Fibroblast of lung (primary cell): ENCODE results near the gene ZNRF1. TPM values are rescaled to one million over a fixed set of nuclear protein-coding genes. Genes with fewer than 3 reads are reported as not detected.

ENCODE experiments used
- DNase-seq, 2 donors: peaks; one replicate each; pipeline versions ENCODE4 v3.0.0 to v3.0.0-alpha.2; 2010; ENCODE audit warnings: low read depth in 2 of 2
- H2AFZ ChIP-seq: 2 replicates; pipeline ENCODE4 v1.5.1; 2012; ENCODE audit warnings: low read length, control low read depth, inconsistent platforms
- H3K27ac ChIP-seq: 2 replicates; pipeline ENCODE4 v1.5.1; 2011; ENCODE audit warnings: low read length, control low read depth; ENCODE audit not compliant: insufficient read depth
- H3K27me3 ChIP-seq: 2 replicates; pipeline ENCODE4 v1.5.1; 2011; ENCODE audit warnings: mild to moderate bottlenecking, low read length; ENCODE audit not compliant: control insufficient read depth, insufficient read depth
- H3K36me3 ChIP-seq: 2 replicates; pipeline ENCODE4 v1.5.1; 2011; ENCODE audit warnings: low read length; ENCODE audit not compliant: control insufficient read depth, insufficient read depth
- H3K4me1 ChIP-seq: 2 replicates; pipeline ENCODE4 v1.5.1; 2011; ENCODE audit warnings: low read length; ENCODE audit not compliant: control insufficient read depth, insufficient read depth; ENCODE audit errors: extremely low read depth
- H3K4me2 ChIP-seq: 2 replicates; pipeline ENCODE4 v1.5.1; 2011; ENCODE audit warnings: low read length, control low read depth; ENCODE audit not compliant: insufficient read depth; ENCODE audit errors: extremely low read depth
- H3K4me3 ChIP-seq, 4 experiments: fragments of 200-600 bp in 1 of 4; sonication (generic) in 1 of 4; replicated peaks in 1 of 4; 2 replicates each; pipeline ENCODE4 v1.5.1; 2011 to 2016; ENCODE audit warnings: low read length in 4 of 4, low read depth in 3 of 4, mild to moderate bottlenecking in 3 of 4, control low read depth in 2 of 4, inconsistent platforms in 1 of 4, mixed read lengths in 1 of 4; ENCODE audit not compliant: insufficient read depth in 1 of 4; ENCODE audit errors: control extremely low read depth in 1 of 4
- H3K79me2 ChIP-seq: 2 replicates; pipeline ENCODE4 v1.5.1; 2012; ENCODE audit warnings: mild to moderate bottlenecking, low read length, inconsistent platforms; ENCODE audit not compliant: control insufficient read depth, insufficient read depth
- H3K9ac ChIP-seq: 2 replicates; pipeline ENCODE4 v1.5.1; 2011; ENCODE audit warnings: mild to moderate bottlenecking, low read length, control low read depth; ENCODE audit not compliant: insufficient read depth
- H3K9me3 ChIP-seq: 2 replicates; pipeline ENCODE4 v1.5.1; 2012; ENCODE audit warnings: low read depth, low read length; ENCODE audit not compliant: control insufficient read depth, insufficient read depth
- H4K20me1 ChIP-seq: 2 replicates; pipeline ENCODE4 v1.5.1; 2011; ENCODE audit warnings: low read length; ENCODE audit not compliant: control insufficient read depth, insufficient read depth; ENCODE audit errors: extremely low read depth
- EZH2 ChIP-seq: IDR thresholded peaks from 2 replicates; pipeline ENCODE4 v1.5.1; 2012; ENCODE audit warnings: low read length, control low read depth, mild to moderate bottlenecking; ENCODE audit errors: missing control alignments
- polyA plus RNA-seq, 2 donors: library from polyadenylated mRNA; depleted of rRNA in 1 of 2; stranded (reverse) in 1 of 2; unstranded in 1 of 2; fragments of >200 nt; gene quantifications; 2 replicates each; pipeline ENCODE4 v1.2.1, GENCODE V29; 2011 to 2012; ENCODE audit warnings: missing spikeins in 1 of 2
- total RNA-seq: library from RNA; depleted of rRNA; stranded (reverse); fragments of >200 nt; gene quantifications from 2 replicates; pipeline ENCODE4 v1.2.1, GENCODE V29; 2014
- TF ChIP-seq, protein P1 (sequence below), 2 donors: IDR thresholded peaks in 1 of 2; conservative IDR thresholded peaks in 1 of 2; 1 replicate in 1 of 2; 2 replicates in 1 of 2; pipeline ENCODE4 v1.5.1; 2011 to 2012; ENCODE audit warnings: low read length in 2 of 2, control low read depth in 1 of 2, inconsistent platforms in 1 of 2, low read depth in 1 of 2, mild to moderate bottlenecking in 1 of 2

The ZNRF1 gene
- total and polyA plus RNA-seq, 2 donors (not counting 1 experiment from before 2014, with no cell fraction given) = 21.0 to 21.1 TPM

DNA sequence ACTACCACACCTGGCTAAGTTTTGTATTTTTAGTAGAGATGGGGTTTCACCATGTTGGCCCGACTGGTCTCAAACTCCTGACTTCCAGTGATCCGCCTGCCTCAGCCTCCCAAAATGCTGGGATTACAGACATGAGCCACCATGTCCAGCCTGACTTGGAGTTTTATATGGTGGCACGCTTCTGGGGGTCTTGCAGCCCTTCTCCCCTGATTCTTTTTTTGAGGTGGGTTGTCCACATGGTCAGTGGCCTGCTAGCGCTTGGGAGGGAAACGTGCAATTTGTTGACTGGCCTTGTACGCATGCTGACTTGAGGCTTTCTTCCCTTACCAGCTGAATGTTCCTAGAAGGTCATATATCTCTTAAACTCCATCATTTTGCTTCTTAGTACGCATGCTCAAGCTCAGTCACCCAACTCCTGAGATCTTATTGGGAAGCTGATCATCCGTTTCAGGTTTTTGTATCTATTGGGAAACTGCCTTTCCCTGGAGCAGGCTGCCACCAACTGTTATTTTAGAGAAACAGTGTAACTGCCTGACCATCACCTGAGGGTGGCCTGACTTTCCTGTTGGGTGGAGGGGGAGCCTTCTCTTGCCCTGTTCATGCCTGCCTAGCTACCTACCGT lies 131.4 kb downstream of the ZNRF1 start:
- H4K20me1 ChIP-seq = no peaks in the 10 kb centered on the region
- no peak overlapping the region for H3K4me3 ChIP-seq
- H3K79me2 ChIP-seq = no peaks in the 10 kb centered on the region
- H3K4me1 ChIP-seq = no peaks in the 10 kb centered on the region
- H3K9ac ChIP-seq = no peak overlapping the region
- no peak overlapping the region for H2AFZ ChIP-seq
- no peak overlapping the region for H3K4me2 ChIP-seq
- DNase-seq = no peak
- H3K27ac ChIP-seq = no peak overlapping the region
- H3K36me3 ChIP-seq = no peaks in the 10 kb centered on the region
- H3K27me3 ChIP-seq = no peaks in the 10 kb centered on the region
- H3K9me3 ChIP-seq = no peaks in the 10 kb centered on the region
- TF ChIP-seq, protein P1, sequence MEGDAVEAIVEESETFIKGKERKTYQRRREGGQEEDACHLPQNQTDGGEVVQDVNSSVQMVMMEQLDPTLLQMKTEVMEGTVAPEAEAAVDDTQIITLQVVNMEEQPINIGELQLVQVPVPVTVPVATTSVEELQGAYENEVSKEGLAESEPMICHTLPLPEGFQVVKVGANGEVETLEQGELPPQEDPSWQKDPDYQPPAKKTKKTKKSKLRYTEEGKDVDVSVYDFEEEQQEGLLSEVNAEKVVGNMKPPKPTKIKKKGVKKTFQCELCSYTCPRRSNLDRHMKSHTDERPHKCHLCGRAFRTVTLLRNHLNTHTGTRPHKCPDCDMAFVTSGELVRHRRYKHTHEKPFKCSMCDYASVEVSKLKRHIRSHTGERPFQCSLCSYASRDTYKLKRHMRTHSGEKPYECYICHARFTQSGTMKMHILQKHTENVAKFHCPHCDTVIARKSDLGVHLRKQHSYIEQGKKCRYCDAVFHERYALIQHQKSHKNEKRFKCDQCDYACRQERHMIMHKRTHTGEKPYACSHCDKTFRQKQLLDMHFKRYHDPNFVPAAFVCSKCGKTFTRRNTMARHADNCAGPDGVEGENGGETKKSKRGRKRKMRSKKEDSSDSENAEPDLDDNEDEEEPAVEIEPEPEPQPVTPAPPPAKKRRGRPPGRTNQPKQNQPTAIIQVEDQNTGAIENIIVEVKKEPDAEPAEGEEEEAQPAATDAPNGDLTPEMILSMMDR (conservative IDR thresholded peaks at IDR 0.05 in 1 of 2, IDR thresholded peaks at IDR 0.05 in 1 of 2; ENCODE audit: low read depth in 1 of 2, low read length in 2 of 2) = no peak
- no peak for TF ChIP-seq EZH2

DNA sequence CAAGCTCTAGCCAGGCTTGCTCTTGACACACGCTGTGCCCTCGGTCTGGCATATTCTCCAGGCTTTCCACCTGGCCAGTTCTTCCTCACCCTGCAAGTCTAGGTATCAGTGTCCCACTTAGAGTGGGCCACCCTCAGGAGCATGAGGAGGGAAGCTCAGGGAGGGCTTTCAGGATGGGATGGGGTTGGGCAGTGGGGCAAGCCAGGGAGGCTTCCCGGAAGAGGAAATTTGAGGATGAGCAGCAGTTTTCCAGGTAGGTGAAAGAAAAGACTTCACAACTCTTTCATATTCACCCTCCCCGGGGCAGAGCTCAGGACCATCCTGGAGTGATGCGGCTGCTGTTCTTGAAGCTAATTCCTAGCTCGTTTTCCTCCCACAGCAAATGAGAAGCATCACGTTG lies 132.3 kb downstream of the ZNRF1 start:
- Histone ChIP-seq H3K27me3 (no peaks in the 10 kb centered on the region), H2AFZ (no peak overlapping the region), H3K79me2 (no peaks in the 10 kb centered on the region), H3K27ac (no peak overlapping the region), H4K20me1 (no peaks in the 10 kb centered on the region), H3K4me1 (no peaks in the 10 kb centered on the region), H3K36me3 (no peaks in the 10 kb centered on the region), H3K4me3 (no peak overlapping the region), H3K9ac (no peak overlapping the region), H3K9me3 (no peaks in the 10 kb centered on the region), H3K4me2 (no peak overlapping the region)
- TF ChIP-seq EZH2 = no peak
- TF ChIP-seq, protein P1 (conservative IDR thresholded peaks at IDR 0.05 in 1 of 2, IDR thresholded peaks at IDR 0.05 in 1 of 2; ENCODE audit: low read depth in 1 of 2, low read length in 2 of 2) = no peak
- no peak for DNase-seq

DNA sequence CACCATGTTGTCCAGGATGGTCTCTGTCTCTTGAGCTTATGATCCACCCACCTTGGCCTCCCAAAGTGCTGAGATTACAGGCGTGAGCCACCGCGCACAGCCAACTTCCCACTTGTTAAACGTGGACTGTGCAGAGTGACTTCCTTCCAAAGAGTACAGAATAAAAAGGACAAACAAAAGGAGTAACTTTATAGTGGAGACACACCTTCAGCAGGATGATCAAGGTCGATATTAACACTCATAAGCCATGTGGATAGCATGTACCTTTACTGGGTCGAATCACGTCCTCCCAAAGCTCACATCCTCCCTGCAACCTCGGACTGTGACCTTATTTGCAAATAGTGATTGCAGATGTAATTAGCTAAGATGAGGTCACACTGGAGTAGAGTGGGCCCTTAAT lies 139.4 kb downstream of the ZNRF1 start:
- no peaks in the 10 kb centered on the region for H3K27me3 ChIP-seq
- H2AFZ ChIP-seq = no peak overlapping the region
- DNase-seq = no peak
- no peak overlapping the region for H3K27ac ChIP-seq
- no peak overlapping the region for H3K4me2 ChIP-seq
- H4K20me1 ChIP-seq = no peaks in the 10 kb centered on the region
- no peaks in the 10 kb centered on the region for H3K79me2 ChIP-seq
- no peaks in the 10 kb centered on the region for H3K9me3 ChIP-seq
- H3K36me3 ChIP-seq = no peaks in the 10 kb centered on the region
- H3K4me3 ChIP-seq = no peak overlapping the region
- H3K9ac ChIP-seq = no peak overlapping the region
- TF ChIP-seq EZH2 = no peak
- TF ChIP-seq, protein P1 (conservative IDR thresholded peaks at IDR 0.05 in 1 of 2, IDR thresholded peaks at IDR 0.05 in 1 of 2; ENCODE audit: low read depth in 1 of 2, low read length in 2 of 2) = no peak
- no peaks in the 10 kb centered on the region for H3K4me1 ChIP-seq
